ENCODE measurements around the gene GSTP1. TPM values are rescaled to one million over a fixed set of nuclear protein-coding genes. Genes with fewer than 3 reads are reported as not detected.

The GSTP1 gene
- total and polyA plus RNA-seq, 9 of the 15 experiments (the other 6 are each of a cell fraction or from before 2014, with no cell fraction given), result 592 to 2,150 (median 1,204) TPM

GRCh38 chr11:67606492-67607295 lies 23.1 kb downstream of the GSTP1 start, which contains the start of gene NDUFV1 (continued):
- TF ChIP-seq EP300 (IDR thresholded peaks at IDR 0.05; ENCODE audit: low read length) (peak; percentile 40; the same call in 1 of the 2 replicates), BMI1 (IDR thresholded peaks at IDR 0.05; ENCODE audit: low read length) (no peak), HDAC2 (IDR thresholded peaks at IDR 0.05) (no peak), TOE1 (IDR thresholded peaks at IDR 0.05; ENCODE audit: borderline replicate concordance) (peak; percentile 58), TOE1 (CRISPR knock-in tag; IDR thresholded peaks at IDR 0.05; ENCODE audit: borderline replicate concordance, low read depth) (no peak), HNRNPL (IDR thresholded peaks at IDR 0.05; ENCODE audit: low read depth, low read length) (no peak), ELF4 (CRISPR knock-in tag; IDR thresholded peaks at IDR 0.05) (no peak), ATF7 (IDR thresholded peaks at IDR 0.05) (peak; percentile 86), RFX5 (IDR thresholded peaks at IDR 0.05; ENCODE audit: low read depth, low read length) (no peak), CCNT2 (IDR thresholded peaks at IDR 0.05; ENCODE audit: borderline replicate concordance, extremely low read depth, insufficient read length, low read depth, low read length) (peak; percentile 78), TBP (optimal IDR thresholded peaks at IDR 0.05; ENCODE audit: low read depth, low read length) (peak; percentile 64), SNRNP70 (optimal IDR thresholded peaks at IDR 0.05; ENCODE audit: low read depth, low read length) (no peak), ZNF445 (CRISPR knock-in tag; IDR thresholded peaks at IDR 0.05; ENCODE audit: low read depth) (no peak), ZNF224 (CRISPR knock-in tag; IDR thresholded peaks at IDR 0.05) (no peak), FOXM1 (IDR thresholded peaks at IDR 0.05; ENCODE audit: low read depth) (no peak), FOXM1 (CRISPR knock-in tag; IDR thresholded peaks at IDR 0.05; ENCODE audit: low read depth) (no peak), MXI1 (IDR thresholded peaks at IDR 0.05; ENCODE audit: low read depth, low read length) (peak; percentile 81), UBTF (IDR thresholded peaks at IDR 0.05; ENCODE audit: borderline replicate concordance in 1 of 2, low read depth in 2 of 2, low read length in 2 of 2) (no peak), HMGN3 (IDR thresholded peaks at IDR 0.05; ENCODE audit: borderline replicate concordance, extremely low read depth, insufficient read length, low read depth, low read length) (peak; percentile 63), MTA1 (IDR thresholded peaks at IDR 0.05; ENCODE audit: borderline replicate concordance) (peak; percentile 99), ZKSCAN8 (CRISPR knock-in tag; IDR thresholded peaks at IDR 0.05) (peak; percentile 83), ZNF507 (tag; conservative IDR thresholded peaks at IDR 0.05) (no peak), MAX (CRISPR knock-in tag; IDR thresholded peaks at IDR 0.05) (peak; percentile 85), KLF13 (tag; IDR thresholded peaks at IDR 0.05; ENCODE audit: borderline replicate concordance, low read depth) (0 out of 2 replicates have a peak, but pooled peaks have one; percentile 74), ATF1 (CRISPR knock-in tag; IDR thresholded peaks at IDR 0.05) (peak; percentile 98), ATF1 (tag; IDR thresholded peaks at IDR 0.05) (peak; percentile 99), ETS1 (conservative IDR thresholded peaks at IDR 0.05; ENCODE audit: control insufficient read depth, low read depth, low read length) (peak; percentile 88)
